MV-4-11 (cell line): ENCODE data around the gene SHISA3.

Source experiments
- DNase-seq: peaks from one replicate; lab custom pipeline; 2025; lab: John Stamatoyannopoulos, UW

SHISA3 gene

DNA sequence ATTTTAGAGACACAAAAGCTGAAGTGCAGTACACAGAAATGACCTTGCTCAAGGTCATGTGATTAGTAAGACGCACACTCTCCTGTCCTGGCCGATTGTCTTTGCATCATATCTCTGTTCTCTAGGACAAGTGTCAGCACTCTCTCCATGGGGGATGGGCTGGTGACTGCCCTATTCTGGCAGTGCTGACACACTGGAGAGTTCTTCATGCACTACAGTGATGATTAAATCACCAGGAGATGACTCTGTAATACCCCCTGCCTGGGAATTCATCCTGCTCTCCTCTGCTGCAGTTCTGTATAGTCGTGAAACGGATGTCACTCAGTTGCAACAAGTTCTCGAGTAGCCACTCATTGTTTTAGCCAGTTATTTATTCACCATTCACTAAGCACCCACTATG lies 5.3 kb upstream of the SHISA3 start:
- DNase-seq, result no peak

DNA sequence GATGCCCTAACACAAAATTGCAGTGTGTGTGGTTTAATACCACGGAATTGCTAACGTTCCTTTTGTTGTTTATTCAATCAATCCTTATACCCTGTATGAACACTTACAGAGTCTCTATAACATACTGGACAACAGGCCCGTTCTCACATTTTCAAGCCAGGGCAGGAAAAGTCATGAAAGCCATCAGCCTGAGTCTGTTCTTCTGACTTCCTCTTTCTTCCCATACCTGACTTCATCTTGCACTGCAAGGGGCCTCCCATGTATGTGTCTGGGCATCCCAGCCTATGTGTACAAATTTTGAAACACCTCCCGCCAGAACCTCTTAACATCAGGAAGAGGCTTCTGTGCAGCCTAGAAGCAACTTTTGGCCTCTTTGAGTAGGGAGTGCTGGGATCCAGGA lies 4.9 kb upstream of the SHISA3 start:
- no peak for DNase-seq

DNA sequence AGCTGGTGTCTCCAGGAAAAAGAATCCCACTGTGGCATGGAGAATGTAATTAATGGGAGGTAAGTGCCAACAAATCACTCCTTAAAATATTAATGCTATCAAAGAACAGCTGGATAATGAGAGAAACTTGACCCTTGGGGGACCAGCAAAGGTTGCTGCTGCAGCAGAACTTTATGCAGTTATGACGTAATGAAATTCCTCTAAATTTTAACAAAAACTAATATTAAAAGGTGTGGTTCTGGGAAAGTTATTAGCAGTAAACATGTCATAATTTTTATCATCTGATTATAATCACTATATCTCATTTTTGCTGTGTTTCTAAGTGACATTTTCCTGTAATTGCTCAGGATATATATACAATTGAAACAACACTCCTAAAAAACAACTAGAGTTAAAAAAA lies 1.7 kb upstream of the SHISA3 start:
- no peak for DNase-seq

DNA sequence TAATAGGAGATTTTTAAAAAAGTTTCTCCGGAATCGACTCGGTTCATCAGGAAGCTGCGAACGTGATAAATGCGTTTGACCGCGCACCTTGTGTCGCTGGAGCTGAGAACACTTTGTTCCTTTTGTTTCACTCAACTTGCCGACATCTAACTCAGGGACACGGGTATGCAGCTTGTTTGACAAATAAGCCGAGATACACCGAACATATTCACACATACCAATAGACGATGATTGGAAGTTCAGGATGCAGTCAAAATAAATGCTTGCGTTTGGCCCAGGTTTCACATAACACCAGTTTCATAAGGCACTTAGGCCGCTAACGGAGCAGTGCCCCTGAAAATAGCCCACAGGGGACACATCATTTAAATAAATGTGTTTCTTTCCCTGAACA lies 932 bp upstream of the SHISA3 start:
- DNase-seq, result no peak

DNA sequence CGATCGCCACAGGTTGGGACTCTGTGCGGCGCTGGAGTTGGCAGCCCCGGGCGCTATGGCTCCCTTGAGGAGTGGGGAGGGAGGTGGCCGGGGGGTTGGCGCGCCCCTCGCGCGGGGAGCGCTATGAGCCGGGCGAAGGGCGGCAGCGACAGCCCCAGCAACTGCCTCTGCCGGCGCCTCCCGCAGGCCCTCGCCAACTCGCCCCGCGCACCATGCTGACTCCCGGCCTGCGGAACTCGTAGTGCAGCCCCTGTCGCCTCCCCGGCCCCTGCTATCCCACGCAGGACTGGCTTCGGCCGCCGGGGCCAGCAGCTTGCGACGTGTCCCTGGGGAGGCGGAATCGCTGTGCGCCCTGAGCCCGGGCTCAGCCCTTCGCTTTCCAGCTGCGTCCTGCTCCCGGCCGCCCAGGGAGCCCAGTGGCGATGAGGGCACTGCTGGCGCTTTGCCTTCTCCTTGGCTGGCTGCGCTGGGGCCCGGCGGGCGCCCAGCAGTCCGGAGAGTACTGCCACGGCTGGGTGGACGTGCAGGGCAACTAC lies 415 bp downstream of the SHISA3 start:
- DNase-seq, result no peak

DNA sequence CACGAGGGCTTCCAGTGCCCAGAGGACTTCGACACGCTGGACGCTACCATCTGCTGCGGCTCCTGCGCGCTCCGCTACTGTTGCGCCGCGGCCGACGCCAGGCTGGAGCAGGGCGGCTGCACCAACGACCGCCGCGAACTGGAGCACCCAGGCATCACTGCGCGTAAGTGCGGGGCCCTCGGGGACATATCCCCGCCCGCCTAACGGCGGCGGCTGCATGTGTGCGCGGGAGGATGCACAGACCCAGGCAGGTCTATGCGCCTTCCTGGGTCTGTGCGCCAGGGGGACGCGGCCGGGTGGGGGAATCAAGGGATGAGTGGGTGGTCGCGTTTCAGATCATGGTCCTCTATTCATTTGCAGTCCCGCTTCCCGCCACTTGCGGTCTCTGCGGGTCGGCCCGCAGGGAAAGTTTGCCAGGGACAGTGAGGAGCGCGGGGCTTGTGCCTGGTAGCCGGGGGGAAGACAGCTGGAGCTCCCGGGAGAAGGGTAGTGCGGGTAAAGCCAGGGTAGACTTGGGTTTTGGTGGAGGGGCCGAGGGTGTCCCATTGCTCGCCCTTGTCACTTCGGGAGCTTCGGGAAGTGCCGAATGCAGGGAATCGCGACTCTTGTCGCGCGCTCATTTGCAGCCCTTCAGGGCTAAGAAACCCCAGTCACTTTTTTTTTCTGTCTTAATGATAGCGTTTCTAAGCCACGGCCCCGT lies 1.0 kb downstream of the SHISA3 start:
- no peak for DNase-seq

DNA sequence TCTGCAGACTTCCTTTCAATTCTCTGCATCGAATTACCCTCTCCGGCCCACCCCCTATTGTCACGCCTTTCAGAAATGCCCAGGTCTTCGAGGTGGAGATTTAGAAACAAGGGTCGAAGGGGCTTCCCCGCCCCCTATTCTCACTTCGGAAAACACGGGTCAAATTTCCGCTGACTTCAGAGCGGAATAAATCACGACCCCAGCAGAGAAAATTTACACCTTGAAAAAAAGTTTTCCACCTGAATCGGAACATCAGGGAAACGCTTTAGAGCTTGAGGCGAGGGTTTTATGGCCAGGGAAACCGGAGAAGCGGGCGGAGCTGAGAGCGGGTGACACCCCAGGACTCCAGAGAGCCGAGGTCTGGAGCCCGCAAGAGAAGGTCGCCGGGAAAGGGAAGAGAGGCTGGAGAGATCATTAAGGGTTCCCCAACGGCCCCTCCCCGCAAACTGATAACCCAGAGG lies 1.6 kb downstream of the SHISA3 start:
- DNase-seq, result no peak

DNA sequence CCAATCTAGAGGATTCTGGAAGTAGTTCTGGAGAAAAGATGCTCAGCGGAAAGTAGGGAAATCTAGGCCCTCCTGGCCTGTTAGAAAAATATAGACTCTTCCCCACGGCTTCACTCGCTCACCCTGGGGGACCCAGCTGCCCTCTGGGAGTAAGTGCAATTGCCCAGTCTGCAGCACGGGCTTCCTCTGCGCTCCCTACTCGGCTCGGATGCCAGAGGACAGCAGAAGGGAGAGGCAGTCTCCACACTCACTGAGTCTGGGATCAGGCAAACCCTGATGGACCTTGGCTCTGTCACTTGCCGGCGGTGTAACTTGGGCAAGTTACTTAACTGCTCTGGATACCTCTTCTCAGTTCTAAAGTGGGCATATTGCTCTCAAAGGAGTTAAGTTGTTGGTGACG lies 2.1 kb downstream of the SHISA3 start:
- DNase-seq, result no peak

DNA sequence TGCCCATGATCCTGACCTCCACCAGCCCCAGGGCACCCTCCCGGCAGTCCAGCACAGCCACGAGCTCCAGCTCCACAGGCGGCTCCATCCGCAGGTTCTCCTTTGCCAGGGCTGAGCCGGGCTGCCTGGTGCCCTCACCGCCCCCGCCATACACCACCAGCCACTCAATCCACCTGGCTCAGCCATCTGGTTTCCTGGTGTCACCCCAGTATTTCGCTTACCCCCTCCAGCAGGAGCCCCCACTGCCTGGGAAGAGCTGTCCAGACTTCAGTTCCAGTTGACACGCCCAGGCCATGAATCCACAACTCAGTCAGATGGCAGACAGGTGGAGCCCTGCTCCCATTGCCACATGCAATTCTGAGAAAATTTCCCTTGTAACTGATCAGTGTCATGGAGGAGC lies 3.9 kb downstream of the SHISA3 start:
- no peak for DNase-seq

DNA sequence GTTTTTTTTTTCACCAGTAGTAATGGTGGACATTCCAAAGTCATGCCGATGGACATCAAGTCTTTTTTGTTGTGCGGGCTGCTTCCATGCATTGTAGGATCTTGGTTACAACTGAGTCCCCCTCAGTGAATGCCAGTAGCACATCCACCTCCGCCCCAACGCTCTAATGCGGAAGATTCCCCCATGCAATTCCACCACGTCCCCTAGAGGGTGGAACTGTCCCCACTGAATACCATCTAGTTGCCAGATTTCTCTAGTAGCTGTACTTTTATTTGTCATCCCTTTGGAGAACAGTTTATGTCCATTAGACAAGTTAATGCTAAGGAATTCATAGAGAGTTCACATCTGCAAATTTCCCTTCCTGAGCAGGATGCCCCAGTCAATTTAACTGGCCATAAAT lies 6.7 kb downstream of the SHISA3 start:
- DNase-seq, result no peak

DNA sequence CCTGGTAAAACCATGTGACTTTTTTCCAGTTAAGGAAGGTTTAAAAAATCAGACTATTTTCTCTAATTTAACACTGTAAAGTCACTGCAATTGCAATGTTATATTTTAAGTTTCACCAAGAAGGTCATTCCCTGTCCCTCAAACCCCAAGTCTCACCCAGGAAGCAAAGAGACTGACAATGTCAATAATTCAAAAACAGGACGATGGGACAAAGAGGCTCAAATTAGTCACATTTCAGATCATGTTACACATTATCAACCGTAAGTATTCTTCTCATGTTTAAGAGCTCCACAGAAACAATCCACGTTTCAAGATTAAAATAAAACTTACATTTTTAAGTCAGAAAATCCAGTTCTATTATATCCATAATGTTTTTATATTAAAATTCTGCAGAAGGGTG lies 13.2 kb downstream of the SHISA3 start:
- DNase-seq, result no peak

DNA sequence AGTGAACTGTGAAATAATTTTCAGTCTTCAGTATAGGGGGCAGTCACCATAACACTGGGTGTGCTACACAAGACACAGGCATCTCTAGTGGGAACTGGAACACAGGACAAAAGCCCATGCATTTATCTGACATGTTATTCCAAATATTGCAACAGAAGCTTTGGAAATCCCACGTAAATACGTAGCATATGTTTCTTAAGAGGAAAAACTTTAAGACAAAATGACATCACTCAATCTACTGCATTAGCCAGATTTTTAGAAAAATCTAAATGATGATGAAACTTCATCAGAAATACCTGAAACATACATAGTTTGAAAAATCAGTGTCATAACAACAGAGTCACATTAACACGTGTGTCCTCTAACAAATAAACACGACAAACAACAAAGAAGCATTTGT lies 14.5 kb downstream of the SHISA3 start:
- DNase-seq, result no peak

DNA sequence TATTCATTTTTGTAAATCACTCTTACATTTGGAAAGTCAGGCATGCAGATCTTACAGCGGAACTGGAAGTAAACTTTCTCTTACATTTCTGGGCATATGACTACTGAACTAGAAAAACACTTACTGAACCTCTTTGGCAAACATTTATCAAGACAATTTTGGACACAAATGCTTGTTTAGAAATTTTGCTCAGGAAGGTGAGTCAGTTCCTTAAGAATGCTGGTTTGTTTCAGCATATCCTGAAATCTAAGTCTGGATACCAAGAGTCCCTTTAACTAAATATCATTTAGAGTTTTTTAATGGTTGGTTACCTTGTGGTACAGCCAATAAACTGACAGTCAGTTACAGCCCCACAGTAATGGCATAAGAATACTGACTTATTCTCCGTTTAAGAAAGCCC lies 15.0 kb downstream of the SHISA3 start:
- no peak for DNase-seq

DNA sequence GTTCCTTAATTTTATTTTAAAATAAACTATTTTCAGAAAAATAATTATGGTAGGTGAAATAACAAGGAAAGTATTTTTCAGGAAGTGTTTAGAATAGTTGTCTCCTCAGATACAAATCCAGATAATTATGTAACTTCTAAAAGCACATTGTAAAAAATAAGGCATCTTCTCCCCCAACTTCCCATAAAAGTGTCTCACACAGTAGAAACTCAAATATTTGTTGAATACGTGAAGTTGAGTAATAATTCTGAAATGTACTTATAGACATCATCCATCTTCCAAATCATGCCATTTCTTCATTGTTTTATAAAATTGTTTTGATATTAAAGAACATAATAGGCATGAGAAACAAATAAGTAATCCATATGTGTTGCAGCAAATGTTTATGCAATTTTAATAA lies 18.0 kb downstream of the SHISA3 start:
- no peak for DNase-seq

DNA sequence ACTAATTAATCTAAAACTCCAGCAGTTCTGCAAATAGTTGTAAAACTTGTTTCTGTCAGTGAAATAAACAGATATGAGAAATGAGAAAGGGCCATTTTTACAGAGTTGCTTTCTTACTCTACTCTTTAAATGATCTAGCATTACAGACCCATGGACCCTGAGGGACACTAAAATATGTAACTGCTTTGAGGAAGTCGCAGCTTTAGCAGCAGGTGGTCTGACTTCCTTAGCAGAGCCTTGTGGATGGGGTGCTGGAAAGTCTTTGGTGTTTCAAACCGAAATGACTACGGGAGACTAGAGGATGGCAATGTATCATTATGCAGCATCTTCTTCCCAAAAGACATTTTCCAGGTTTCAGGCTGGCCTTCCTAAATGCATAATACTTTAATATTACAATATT lies 18.7 kb downstream of the SHISA3 start:
- no peak for DNase-seq

DNA sequence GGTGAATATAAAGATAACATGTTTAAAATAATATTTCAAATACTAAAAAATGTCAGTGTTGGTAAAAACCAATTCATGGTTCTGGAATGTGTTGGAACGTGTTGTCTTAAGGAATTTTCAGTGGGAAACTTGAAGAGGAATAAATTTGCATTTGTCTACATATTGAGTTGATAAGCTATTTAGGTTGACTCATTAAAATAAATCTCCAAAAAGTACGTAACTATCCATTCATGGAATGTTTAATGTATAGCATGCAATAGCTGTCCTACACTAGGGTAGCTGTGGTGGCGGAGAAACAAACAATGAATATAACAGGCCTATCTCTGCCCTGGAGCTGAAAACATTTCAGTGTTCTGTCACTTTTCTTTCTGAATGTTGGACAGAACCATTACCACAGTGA lies 20.3 kb downstream of the SHISA3 start:
- DNase-seq, result no peak

DNA sequence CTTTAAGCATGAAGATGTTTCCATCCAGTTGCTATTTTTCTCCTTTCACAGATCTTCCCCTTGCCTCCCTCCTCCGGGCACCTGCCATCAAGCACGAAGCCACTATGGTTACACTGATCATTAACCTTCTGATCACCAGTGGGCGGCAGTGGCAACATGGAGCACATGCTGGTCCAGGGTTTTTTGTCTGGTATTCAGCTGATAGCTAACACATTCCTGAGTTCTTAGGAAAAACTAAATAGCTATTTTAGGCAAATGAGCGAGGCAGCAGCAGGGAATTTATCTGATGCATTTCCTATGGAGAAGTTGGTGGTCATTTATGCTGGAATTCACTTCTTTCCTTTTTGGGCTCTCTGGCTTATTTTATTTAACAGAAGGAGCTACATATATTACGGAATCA lies 22.9 kb downstream of the SHISA3 start:
- no peak for DNase-seq

DNA sequence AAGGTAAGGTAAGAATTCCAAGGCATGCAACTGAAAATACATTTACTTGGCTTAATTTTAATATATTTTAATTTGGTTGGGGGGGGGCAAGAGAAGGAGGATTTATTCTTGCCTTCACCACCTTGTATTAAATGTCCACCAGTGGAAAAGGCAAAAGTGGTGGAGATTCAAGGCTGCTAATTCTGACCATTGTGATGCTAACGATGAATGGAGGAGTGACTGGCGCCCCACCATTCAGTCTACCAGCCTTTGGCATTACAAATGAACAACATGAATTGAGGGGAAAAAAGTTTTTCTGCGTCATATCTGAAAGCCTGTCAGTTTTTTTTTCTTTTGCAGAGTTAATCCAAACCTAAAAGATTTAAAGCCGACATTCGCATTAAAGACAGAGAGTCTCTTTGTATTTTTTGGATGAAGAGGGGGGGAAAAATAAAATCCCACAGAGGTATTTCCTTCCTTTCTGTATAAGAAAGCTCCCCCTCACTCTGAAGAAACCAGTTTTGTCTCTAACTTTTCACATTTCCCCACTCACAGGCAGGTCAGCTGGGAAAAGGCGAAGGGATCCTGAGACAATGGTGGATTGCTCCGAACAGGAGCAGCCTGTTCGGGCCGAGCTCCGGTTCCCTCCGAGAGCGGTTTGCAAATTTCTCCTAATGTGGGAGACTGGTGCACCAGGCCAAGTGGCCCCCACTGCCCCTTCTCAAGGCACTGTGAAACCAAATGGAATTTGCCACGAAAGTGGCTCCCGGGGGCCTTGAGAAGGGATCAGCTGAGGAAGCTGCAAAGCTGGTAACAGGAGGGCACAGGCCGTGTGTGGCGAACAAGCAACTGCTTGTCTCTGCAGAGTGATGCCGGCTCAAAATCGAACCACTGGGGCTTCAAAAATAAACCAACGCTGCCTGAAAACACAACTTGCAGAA lies 28.1 kb downstream of the SHISA3 start:
- no peak for DNase-seq

DNA sequence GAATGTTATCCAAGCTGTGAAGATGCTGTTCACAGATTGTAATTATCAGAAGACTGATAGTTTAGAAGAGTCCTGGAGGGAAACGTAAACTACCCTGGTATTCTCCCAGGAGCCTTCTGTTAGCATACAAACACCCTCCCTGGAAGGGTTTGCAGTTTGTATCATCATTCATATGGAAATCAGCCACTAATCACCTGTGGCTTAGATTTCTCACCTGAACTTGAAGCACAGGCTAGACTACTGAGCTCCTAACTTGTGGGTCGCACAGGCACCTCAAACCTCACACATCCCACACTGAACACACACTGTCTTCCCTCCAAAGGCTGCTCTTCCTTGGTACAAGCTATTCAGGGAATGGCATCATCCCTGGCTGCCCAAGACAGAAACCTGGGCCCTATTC lies 30.7 kb downstream of the SHISA3 start:
- DNase-seq, result no peak

DNA sequence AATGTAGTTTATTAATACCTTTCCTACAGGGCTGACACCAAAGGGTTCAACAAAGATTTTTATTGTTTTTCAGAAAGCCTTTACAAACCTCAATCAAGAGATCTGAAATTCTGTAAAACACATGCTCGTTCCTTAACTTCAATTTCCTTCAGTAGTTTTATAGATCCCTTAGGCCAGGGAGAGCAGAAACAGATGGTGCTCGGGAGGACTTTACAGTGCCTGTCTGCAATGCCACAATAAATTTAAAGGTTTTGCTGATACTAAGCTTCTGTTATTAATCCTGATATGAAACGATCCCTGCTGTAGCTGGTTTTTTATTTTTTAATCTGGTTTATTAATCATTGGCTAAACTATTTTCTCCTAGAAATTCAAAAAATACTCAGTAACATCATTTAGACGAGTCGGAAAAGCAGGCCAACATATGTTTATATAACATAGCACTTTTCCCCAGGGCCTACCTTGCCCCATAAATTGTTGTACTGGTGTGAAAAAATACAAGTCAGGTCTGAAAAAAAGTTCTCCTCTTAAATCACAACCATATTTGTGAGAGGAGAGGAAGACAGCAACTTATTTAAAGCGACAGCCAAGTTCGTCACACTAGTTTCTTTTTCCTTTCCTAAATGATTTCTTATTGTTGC lies 39.8 kb downstream of the SHISA3 start:
- DNase-seq, result no peak

DNA sequence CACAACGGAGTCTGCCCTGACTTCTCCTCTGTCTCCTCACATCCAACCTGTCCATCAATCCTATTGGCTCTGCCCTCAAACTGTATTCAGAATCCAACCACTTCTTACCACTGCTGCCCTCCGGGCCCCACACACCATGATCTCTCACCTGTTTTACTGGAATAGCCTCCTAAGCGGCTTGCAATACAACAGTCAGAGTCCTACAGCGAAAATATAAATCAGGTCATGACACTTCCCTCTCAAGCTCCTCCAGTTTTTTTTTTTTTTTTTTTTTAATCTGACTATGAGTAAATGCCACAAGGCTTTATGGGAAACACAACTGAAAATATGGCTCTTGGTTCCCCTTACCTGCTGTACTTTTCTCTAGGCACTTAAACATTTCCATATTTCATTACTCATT lies 42.8 kb downstream of the SHISA3 start:
- no peak for DNase-seq

DNA sequence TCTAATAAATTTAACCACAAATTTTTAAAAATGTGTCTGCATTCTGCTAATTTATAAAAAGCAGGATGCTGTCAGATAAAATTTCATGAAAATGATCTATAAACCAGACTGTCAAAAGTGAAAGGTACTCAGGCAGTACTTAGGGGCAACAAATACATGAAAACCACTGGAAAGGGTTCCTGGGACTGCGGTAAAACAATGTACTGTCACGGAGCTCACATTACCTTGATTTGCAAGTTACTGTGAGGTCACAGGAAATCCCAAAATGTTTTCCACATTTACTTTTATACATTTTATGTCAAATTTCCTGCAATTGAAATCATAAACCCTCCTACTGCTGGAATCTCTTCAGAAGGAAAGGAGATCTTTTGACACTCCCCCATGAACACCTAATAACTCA lies 45.3 kb downstream of the SHISA3 start:
- no peak for DNase-seq

DNA sequence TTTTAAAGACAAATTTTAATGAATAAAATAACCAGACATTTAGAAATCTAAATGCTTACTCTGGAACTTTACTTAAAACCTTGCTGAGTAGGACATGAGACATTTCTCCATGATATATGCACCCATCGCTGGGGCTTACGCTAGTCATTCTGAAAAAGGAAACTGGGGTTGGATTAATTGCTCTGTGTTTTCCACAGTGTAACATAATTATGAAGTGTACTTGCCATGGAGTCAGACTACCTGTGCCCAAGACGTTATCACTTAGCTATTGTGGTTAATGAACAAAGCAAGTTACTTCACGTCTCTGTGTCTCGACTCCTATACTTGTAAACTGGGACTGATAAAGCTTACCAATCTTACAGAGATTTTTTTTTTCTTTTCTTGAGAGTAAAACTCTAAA lies 47.8 kb downstream of the SHISA3 start:
- no peak for DNase-seq
